HFF-Myc (cell line): Measurements from ENCODE around the gene SLC15A3.

Source experiments
- DNase-seq: peaks from one replicate; pipeline ENCODE4 v3.0.0-alpha.2; 2011; ENCODE audit warnings: low read depth; ENCODE audit errors: extremely low read depth
- H3K4me3 ChIP-seq: replicated peaks from 2 replicates; pipeline ENCODE4 v1.5.1; 2011; ENCODE audit warnings: low read depth, mild to moderate bottlenecking, control low read depth, low read length
- CTCF ChIP-seq: IDR thresholded peaks from 2 replicates; pipeline ENCODE4 v1.5.1; 2012; ENCODE audit warnings: mild to moderate bottlenecking, low read depth, low read length, control low read depth; ENCODE audit errors: missing control alignments

SLC15A3 gene

DNA sequence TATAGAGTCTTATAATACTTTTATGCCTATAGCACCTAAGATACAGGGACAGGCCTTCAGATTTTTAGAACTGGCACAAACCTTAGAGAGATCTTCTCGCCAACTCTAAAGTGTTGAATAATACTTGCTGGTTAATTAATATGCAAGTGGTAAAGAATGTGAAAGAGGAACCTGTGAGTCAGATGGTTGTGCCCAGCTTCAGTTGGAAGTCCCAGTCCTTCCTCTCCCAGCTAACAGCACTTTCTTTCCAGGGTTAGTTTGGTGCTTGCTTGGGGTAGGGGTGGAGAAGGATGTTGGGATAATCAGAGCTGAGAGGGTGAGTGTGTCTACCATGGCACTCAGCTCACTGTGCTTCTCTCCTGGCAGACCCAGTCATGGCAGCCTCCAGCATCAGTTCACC lies 32.7 kb downstream of the SLC15A3 start:
- H3K4me3 ChIP-seq, result no peak overlapping the region
- TF ChIP-seq CTCF, result no peak
- no peak for DNase-seq

- DNase-seq, result no peak
- no peak for TF ChIP-seq CTCF
- H3K4me3 ChIP-seq, result no peak overlapping the region
Observed at GRCh38 chr11:60918939-60919265, 33.1 kb downstream of the SLC15A3 start.

- no peak for TF ChIP-seq CTCF
- no peak for DNase-seq
- H3K4me3 ChIP-seq, result no peak overlapping the region
Observed at GRCh38 chr11:60918251-60918938, 33.6 kb downstream of the SLC15A3 start.

GRCh38 chr11:60917267-60917666 lies 34.7 kb downstream of the SLC15A3 start:
- no peak for TF ChIP-seq CTCF
- DNase-seq, result no peak
- no peak overlapping the region for H3K4me3 ChIP-seq

DNA sequence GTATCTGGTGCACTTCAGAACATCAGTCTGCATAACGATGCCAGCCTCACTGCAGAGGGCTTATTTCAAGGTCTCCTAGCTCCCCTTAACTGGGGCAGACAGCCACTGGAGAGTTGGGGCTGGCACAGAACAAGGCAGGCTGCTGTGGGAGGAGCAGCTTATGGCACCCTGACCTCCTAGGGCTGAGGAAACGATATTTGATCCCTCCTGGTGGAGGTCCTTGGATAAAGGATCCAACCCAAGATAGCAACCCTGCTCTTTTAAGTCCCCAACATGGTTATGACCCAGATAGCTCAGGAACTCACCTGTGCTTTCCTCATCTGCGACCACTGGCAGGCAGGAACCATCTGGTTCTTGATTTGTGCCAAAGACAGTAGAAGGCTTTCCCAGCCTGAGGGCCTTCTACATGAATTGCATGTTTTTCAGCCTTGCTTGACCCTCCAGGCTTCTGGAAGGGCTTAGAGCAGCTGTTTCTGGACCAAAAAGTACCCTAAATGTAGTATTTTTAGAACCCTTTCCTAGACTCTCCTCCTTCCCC lies 35.2 kb downstream of the SLC15A3 start:
- no peak for DNase-seq
- no peak for TF ChIP-seq CTCF
- no peak overlapping the region for H3K4me3 ChIP-seq

GRCh38 chr11:60915248-60915914 lies 36.6 kb downstream of the SLC15A3 start:
- H3K4me3 ChIP-seq, result peak overlapping the region; percentile 85
- no peak for DNase-seq
- peak; percentile 29 for TF ChIP-seq CTCF
